SK-N-SH (cell line): Measurements from ENCODE around the gene TYK2.

Experiments
- MEF2A ChIP-seq: IDR thresholded peaks from 2 replicates; pipeline ENCODE4 v1.4.0; 2012; ENCODE audit warnings: low read depth, borderline replicate concordance
- POLR2AphosphoS5 ChIP-seq: IDR thresholded peaks from 2 replicates; pipeline ENCODE4 v1.6.1; 2012; ENCODE audit warnings: low read depth, low read length
- RAD21 ChIP-seq: IDR thresholded peaks from 2 replicates; pipeline ENCODE4 v1.6.1; 2012; ENCODE audit warnings: mild to moderate bottlenecking, low read length
- TAF1 ChIP-seq: IDR thresholded peaks from 2 replicates; pipeline ENCODE4 v1.6.1; 2012; ENCODE audit warnings: low read depth, mild to moderate bottlenecking, low read length, moderate library complexity, borderline replicate concordance
- YY1 ChIP-seq: IDR thresholded peaks from 2 replicates; pipeline ENCODE4 v1.4.0; 2012; ENCODE audit warnings: low read depth, mild to moderate bottlenecking
- TF ChIP-seq, protein P1 (sequence below): fragments of 200-600 bp; sonication (generic); IDR thresholded peaks from 2 replicates; pipeline ENCODE4 v1.6.1; 2017; ENCODE audit warnings: antibody characterized with exemption, mild to moderate bottlenecking, moderate library complexity
- TF ChIP-seq, protein P2 (sequence below): IDR thresholded peaks from 2 replicates; pipeline ENCODE4 v1.6.1; 2012; ENCODE audit warnings: mild to moderate bottlenecking, low read depth, low read length, moderate library complexity
- TF ChIP-seq, protein P3 (sequence below): fragments of 150-350 bp; IDR thresholded peaks from 2 replicates; pipeline ENCODE4 v1.6.1; 2017; ENCODE audit warnings: antibody characterized with exemption, low read length, low read depth, borderline replicate concordance

DNA sequence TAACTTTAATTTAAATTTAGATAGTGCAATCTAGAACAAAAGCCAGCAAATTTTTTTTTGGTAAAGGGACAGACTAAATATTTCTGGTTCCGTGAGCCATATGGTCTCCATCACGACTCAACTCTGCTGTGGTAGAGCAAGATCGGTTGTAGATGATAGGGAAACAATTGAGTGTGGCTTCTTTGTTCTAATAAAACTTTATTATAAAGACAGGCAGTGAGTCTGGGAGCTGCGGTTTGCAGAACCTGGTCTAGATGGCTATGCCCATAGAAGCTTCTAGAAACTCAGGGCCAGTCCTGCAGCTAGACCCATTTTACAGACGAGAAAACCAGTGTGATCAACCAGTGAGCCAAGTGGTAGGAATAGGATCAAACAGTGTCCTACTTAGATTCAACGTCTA lies 11.7 kb upstream of the TYK2 start:
- TF ChIP-seq, protein P1, sequence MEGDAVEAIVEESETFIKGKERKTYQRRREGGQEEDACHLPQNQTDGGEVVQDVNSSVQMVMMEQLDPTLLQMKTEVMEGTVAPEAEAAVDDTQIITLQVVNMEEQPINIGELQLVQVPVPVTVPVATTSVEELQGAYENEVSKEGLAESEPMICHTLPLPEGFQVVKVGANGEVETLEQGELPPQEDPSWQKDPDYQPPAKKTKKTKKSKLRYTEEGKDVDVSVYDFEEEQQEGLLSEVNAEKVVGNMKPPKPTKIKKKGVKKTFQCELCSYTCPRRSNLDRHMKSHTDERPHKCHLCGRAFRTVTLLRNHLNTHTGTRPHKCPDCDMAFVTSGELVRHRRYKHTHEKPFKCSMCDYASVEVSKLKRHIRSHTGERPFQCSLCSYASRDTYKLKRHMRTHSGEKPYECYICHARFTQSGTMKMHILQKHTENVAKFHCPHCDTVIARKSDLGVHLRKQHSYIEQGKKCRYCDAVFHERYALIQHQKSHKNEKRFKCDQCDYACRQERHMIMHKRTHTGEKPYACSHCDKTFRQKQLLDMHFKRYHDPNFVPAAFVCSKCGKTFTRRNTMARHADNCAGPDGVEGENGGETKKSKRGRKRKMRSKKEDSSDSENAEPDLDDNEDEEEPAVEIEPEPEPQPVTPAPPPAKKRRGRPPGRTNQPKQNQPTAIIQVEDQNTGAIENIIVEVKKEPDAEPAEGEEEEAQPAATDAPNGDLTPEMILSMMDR: no peak
- TF ChIP-seq, protein P2, sequence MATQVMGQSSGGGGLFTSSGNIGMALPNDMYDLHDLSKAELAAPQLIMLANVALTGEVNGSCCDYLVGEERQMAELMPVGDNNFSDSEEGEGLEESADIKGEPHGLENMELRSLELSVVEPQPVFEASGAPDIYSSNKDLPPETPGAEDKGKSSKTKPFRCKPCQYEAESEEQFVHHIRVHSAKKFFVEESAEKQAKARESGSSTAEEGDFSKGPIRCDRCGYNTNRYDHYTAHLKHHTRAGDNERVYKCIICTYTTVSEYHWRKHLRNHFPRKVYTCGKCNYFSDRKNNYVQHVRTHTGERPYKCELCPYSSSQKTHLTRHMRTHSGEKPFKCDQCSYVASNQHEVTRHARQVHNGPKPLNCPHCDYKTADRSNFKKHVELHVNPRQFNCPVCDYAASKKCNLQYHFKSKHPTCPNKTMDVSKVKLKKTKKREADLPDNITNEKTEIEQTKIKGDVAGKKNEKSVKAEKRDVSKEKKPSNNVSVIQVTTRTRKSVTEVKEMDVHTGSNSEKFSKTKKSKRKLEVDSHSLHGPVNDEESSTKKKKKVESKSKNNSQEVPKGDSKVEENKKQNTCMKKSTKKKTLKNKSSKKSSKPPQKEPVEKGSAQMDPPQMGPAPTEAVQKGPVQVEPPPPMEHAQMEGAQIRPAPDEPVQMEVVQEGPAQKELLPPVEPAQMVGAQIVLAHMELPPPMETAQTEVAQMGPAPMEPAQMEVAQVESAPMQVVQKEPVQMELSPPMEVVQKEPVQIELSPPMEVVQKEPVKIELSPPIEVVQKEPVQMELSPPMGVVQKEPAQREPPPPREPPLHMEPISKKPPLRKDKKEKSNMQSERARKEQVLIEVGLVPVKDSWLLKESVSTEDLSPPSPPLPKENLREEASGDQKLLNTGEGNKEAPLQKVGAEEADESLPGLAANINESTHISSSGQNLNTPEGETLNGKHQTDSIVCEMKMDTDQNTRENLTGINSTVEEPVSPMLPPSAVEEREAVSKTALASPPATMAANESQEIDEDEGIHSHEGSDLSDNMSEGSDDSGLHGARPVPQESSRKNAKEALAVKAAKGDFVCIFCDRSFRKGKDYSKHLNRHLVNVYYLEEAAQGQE: no peak
- TF ChIP-seq, protein P3, sequence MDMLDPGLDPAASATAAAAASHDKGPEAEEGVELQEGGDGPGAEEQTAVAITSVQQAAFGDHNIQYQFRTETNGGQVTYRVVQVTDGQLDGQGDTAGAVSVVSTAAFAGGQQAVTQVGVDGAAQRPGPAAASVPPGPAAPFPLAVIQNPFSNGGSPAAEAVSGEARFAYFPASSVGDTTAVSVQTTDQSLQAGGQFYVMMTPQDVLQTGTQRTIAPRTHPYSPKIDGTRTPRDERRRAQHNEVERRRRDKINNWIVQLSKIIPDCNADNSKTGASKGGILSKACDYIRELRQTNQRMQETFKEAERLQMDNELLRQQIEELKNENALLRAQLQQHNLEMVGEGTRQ: no peak
- no peak for TF ChIP-seq POLR2AphosphoS5
- no peak for TF ChIP-seq RAD21
- no peak for TF ChIP-seq TAF1
- TF ChIP-seq YY1: no peak
- TF ChIP-seq MEF2A: no peak
